ENCODE measurements around the gene DDAH1.

GRCh38 chr1:85495556-85495955 is 30.6 kb upstream of the DDAH1 start:
- no peak for TF ChIP-seq POLR2AphosphoS5 (IDR thresholded peaks at IDR 0.05)
- no peak for TF ChIP-seq TAF1 (IDR thresholded peaks at IDR 0.05; ENCODE audit: low read depth)
- no peak for TF ChIP-seq REST (IDR thresholded peaks at IDR 0.05; ENCODE audit: borderline replicate concordance)
- TF ChIP-seq CTCF (IDR thresholded peaks at IDR 0.05; ENCODE audit: poor library complexity, severe bottlenecking), result no peak
- no peak for TF ChIP-seq RAD21 (conservative IDR thresholded peaks at IDR 0.05)
- TF ChIP-seq EZH2 (IDR thresholded peaks at IDR 0.05; ENCODE audit: borderline replicate concordance, insufficient read depth, low read length, poor library complexity, severe bottlenecking), result no peak
- TF ChIP-seq EP300 (conservative IDR thresholded peaks at IDR 0.05; ENCODE audit: poor library complexity, severe bottlenecking), result no peak
- TF ChIP-seq SMC3 (conservative IDR thresholded peaks at IDR 0.05; ENCODE audit: poor library complexity), result no peak

All from neural cell (in vitro differentiated cells).